Heart right ventricle (tissue), 16 donors: ENCODE data around the gene SRGAP1. TPM values are rescaled to one million over a fixed set of nuclear protein-coding genes. Genes with fewer than 3 reads are reported as not detected.

Experiments used
- ATAC-seq, 8 donors: fragments of 200-7000 bp; cut with Tn5 transposase; one replicate each; pipeline ENCODE4 v1.9.1; 2020; ENCODE audit warnings: mild to moderate bottlenecking in 8 of 8, moderate library complexity in 8 of 8, moderate number of reproducible peaks in 1 of 8
- DNase-seq, 2 donors: peaks; one replicate each; pipeline ENCODE4 v3.0.0-alpha.2; 2020
- H3K27ac ChIP-seq, 10 donors: fragments of 200-600 bp; sonication (generic) in 2 of 10; one replicate each; pipeline versions ENCODE4 v1.5.0 to v1.8.0; 2020 to 2022; ENCODE audit warnings: mild to moderate bottlenecking in 3 of 10
- H3K27me3 ChIP-seq, 7 donors: fragments of 200-600 bp; one replicate each; pipeline ENCODE4 v1.8.0; 2021 to 2022; ENCODE audit warnings: mild to moderate bottlenecking in 2 of 7
- H3K36me3 ChIP-seq, 9 donors: fragments of 200-600 bp; sonication (generic) in 1 of 9; one replicate each; pipeline versions ENCODE4 v1.5.0 to v1.8.0; 2020 to 2022; ENCODE audit warnings: mild to moderate bottlenecking in 2 of 9
- H3K4me1 ChIP-seq, 9 donors: fragments of 200-600 bp; sonication (generic) in 1 of 9; one replicate each; pipeline versions ENCODE4 v1.5.0 to v1.8.0; 2020 to 2022; ENCODE audit warnings: mild to moderate bottlenecking in 4 of 9
- H3K4me3 ChIP-seq, 10 donors: fragments of 200-600 bp; sonication (generic) in 2 of 10; one replicate each; pipeline versions ENCODE4 v1.5.0 to v1.8.0; 2020 to 2022; ENCODE audit warnings: mild to moderate bottlenecking in 7 of 10, moderate library complexity in 2 of 10
- H3K9me3 ChIP-seq, 11 donors: fragments of 200-600 bp in 10 of 11; sonication (generic) in 2 of 11; one replicate each; pipeline versions ENCODE4 v1.5.0 to v1.8.0; 2013 to 2022; ENCODE audit warnings: mild to moderate bottlenecking in 2 of 11, control low read depth in 1 of 11, moderate library complexity in 1 of 11
- WGBS, 2 donors: extraction: QIAGEN DNeasy Blood & Tissue Kit; methylation state at CpG; one replicate each; pipeline ENCODE4 v1.1.7; 2013; ENCODE audit warnings: inconsistent platforms in 1 of 2; 5-methylcytosine and 5-hydroxymethylcytosine counted together
- intact Hi-C, 10 donors: fragments of 100-400 bp; cut with DNase I; formaldehyde crosslinking; loops; one replicate each; pipeline versions ENCODE4 v1.11.1 to v1.14.2; 2022
- long read RNA-seq, 3 donors: library from polyadenylated mRNA; unstranded; transcript quantifications; one replicate each; pipeline ENCODE4 v2.0.0, GENCODE V29; 2020 to 2021
- polyA plus RNA-seq, 2 donors: library from polyadenylated mRNA; stranded (reverse); fragments of 200-250 nt; gene quantifications; one replicate each; pipeline ENCODE4 v1.2.3, GENCODE V29; 2013
- total RNA-seq, 10 donors: library from RNA; stranded (reverse); fragmentation: NEBNext Ultra II Directional in 3 of 10; extraction: Animal tissue kit (Norgen Biotek cat#: 25700) in 3 of 10; gene quantifications; one replicate each; pipeline versions ENCODE4 v1.2.1 to v1.2.4, GENCODE V29; 2021 to 2023
- TF ChIP-seq, protein P1 (sequence below), 9 donors: fragments of 200-600 bp; sonication (generic) in 2 of 9; IDR thresholded peaks; one replicate each; pipeline versions ENCODE4 v1.5.0 to v1.8.0; 2021 to 2022; ENCODE audit warnings: antibody characterized with exemption in 9 of 9, mild to moderate bottlenecking in 5 of 9, moderate library complexity in 1 of 9
- donor health status: Arrhythmogenic right ventricular cardiomyopathy.
- donor health status: ischemic (EF 13 %, LVEDD 7.1; RV severe dilation, severe dysfunction).
- donor health status: healthy with polysubstance abuse.
- donor health status: DM: no; HTN: yes; CAD: no.
- donor health status: DM: no; HTN: no; CAD: no.
- donor health status: ischemic (EF 25% LVEDD 6.9; RV normal size, moderate dysfunction).
- donor health status: ischemic (EF 25% LVEDD 5.7; RV mildly dilated, moderate dysfunction).
- donor health status: healthy.
- donor health status: DM: yes; HTN: yes; CAD: no.
- donor health status: Ischemic cardiomyopathy.
- donor health status: ischemic (EF 35%, LVEDD 5.7; RV mildly dilated, moderate dysfunction).
- donor health status: nonischemic (EF 11% LVEDD 7.7; RV severe dilation, severe dysfunction).
- donor health status: DM: yes; HTN: yes; CAD: no.
- donor health status: PGD.
- donor health status: ischemic (EF 29% LVEDD 5.4; RV normal size, mild dysfunction).
- donor health status: nonischemic (EF 23%, LVEDD 6.1; RV moderate dilation, normal function).

SRGAP1 gene
- total RNA-seq (1 to 10 TPM; 2.6 to 6.4 (median 4.0) TPM), polyA plus RNA-seq (1 to 10 TPM; 1.3 to 1.4 TPM)
- long read RNA-seq, donor 1, partial matches to known transcripts, result 4 of 6 reads
- long read RNA-seq, donor 1, other reads (novel, unspliced or antisense), result 2 of 6 reads
- long read RNA-seq, donor 2, partial matches to known transcripts, result 3 of 9 reads
- long read RNA-seq, donor 2, other reads (novel, unspliced or antisense), result 4 of 9 reads
- long read RNA-seq, donor 3, partial matches to known transcripts, result 3 of 5 reads
- long read RNA-seq, donor 3, other reads (novel, unspliced or antisense), result 2 of 5 reads

DNA sequence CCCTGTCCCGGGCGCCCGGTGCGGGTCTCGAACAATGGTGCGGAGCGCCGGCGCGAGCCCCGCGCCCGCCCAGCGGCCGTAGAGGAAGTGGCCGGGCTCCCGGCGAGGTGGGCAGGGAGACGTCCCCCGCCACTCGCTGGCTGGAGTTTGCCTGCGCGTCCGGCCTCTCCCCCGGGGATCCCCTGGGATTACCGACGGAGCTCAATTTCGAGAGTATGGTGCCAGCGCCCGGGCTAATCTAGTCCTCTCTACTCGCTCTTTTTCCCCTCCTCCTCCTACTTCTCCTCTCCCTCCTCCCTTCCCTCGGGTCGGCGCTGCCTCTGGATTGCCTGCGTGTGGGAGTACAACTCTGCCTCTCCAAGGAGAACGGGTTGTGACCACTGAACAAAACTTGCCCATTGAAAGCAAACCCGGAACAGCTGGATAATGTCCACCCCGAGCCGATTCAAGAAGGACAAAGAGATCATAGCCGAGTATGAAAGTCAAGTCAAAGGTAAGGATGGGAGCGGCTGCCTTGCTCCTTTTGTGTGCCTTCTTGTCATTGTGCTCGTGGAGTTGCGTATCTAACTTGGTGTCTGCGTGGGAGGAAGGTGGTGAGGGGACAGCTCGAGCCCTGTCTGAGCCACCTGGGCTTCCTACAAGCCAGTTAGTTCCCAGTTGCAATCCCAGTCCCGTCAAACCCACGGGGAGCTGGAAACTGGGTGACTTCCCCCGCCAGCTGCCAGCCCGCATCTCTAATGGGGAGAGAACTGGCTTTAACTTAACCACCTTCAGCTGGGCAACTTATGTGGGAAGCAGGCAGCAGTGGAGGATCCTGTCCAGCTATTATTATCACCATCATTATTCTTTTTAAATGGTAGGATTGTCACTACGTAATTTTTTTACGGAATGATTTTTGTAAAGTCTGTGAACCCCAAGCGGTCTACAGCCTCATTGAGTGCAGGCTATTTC, at the start of gene SRGAP1:
TSS of gene SRGAP1 (plus strand) at position 310 of the 951 bp plus-strand sequence. CDS start at position 427, 117 bp downstream.
- Histone ChIP-seq H3K4me1 (peaks cover 0 to 45% (median 13%) of the 10 kb centered on the region in 9 donors), H3K27me3 (no peaks in the 10 kb centered on the region), H3K9me3 (no peaks in the 10 kb centered on the region), H3K27ac (peak within 1 kb of the TSS; percentile 80 to 95 (median 92)), H3K4me3 (peak within 1 kb of the TSS; percentile 68 to 98 (median 90)), H3K36me3 (no peaks in the 10 kb centered on the region)
- DNase-seq (peak; percentile 68 to 69), ATAC-seq (peak; percentile 49 to 73 (median 60))
- TF ChIP-seq, protein P1, sequence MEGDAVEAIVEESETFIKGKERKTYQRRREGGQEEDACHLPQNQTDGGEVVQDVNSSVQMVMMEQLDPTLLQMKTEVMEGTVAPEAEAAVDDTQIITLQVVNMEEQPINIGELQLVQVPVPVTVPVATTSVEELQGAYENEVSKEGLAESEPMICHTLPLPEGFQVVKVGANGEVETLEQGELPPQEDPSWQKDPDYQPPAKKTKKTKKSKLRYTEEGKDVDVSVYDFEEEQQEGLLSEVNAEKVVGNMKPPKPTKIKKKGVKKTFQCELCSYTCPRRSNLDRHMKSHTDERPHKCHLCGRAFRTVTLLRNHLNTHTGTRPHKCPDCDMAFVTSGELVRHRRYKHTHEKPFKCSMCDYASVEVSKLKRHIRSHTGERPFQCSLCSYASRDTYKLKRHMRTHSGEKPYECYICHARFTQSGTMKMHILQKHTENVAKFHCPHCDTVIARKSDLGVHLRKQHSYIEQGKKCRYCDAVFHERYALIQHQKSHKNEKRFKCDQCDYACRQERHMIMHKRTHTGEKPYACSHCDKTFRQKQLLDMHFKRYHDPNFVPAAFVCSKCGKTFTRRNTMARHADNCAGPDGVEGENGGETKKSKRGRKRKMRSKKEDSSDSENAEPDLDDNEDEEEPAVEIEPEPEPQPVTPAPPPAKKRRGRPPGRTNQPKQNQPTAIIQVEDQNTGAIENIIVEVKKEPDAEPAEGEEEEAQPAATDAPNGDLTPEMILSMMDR (IDR thresholded peaks at IDR 0.05), result no peak
- intact Hi-C loops, result loop anchor here in 9 of 10 donors (1.0 to 10.0 kb wide), 12 partner anchors 100 to 560 kb away; partner anchors contain the start of gene XPOT (in 1 of the 9)
- WGBS, 2 donors, result 2% methylated on average over 52 of the region's 52 CpGs

DNA sequence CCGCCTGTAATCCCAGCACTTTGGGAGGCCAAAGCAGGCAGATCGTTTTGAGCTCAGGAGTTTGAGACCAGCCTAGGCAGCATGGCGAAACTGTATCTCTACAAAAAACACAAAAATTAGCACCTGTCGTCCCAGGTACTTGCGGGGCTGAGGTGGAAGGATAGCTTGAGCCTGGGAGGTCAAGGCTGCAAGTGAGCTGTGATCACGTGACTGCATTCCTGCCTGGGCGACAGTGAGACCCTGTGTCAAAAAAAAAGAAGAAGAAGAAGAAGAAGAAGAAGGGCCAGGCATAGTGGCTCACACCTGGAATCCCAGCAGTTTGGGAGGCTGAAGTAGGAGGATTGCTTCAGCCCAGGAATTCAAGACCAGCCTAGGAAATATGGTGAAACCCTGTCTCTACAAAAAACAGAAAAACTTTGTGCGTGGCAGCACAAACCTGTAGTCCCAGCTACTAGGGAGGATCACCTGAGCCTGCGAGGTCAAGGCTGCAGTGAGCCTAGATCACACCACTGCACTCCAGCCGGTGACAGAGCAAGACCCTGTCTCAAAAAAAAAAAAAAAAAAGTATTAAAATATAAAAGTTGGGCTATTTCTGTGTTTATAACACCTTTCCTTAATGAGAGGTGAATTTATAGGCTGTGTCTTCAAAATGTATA, 49.3 kb upstream of the SRGAP1 start:
- WGBS, 2 donors, result 82 to 89% methylated on average over 10 of the region's 10 CpGs
- ATAC-seq (no peak), DNase-seq (no peak)
- Histone ChIP-seq H3K27ac (no peak overlapping the region), H3K27me3 (no peaks in the 10 kb centered on the region), H3K9me3 (no peaks in the 10 kb centered on the region), H3K4me3 (no peak overlapping the region), H3K4me1 (no peaks in the 10 kb centered on the region), H3K36me3 (peaks cover 0 to 33% (median 5%) of the 10 kb centered on the region in 9 donors)
- intact Hi-C loops, result loop anchor here in 2 of 10 donors (5.0 to 10.0 kb wide), 2 partner anchors 130 to 688 kb away; partner anchors contain the start of gene DPY19L2 (in 1 of the 2)
- TF ChIP-seq, protein P1 (IDR thresholded peaks at IDR 0.05), result no peak

DNA sequence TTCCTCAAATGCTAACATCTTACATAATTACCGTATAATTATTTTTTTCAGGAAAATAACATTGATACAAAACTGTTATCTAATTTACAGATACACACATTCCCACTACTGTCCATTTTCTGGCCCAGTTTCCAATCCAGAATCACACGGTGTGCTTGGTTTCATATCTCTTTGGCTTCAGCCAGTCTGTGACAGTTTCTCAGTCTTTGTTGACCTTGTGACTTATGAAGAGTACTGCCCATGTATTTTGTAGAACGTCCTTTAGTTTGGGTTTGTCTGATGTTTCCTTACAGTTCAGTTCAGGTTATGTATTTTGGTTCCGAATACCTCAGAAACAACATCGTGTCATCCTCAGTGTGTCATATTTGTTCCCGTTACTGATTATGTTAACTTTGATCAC, 48.6 kb upstream of the SRGAP1 start:
- TF ChIP-seq, protein P1 (IDR thresholded peaks at IDR 0.05), result no peak
- no peaks in the 10 kb centered on the region for H3K9me3 ChIP-seq
- no peak overlapping the region for H3K4me3 ChIP-seq
- peaks cover 0 to 26% (median 0%) of the 10 kb centered on the region in 9 donors for H3K36me3 ChIP-seq
- no peak overlapping the region for H3K27ac ChIP-seq
- intact Hi-C loops, result loop anchor here in 2 of 10 donors (5.0 to 10.0 kb wide), 2 partner anchors 131 to 689 kb away; partner anchors contain the start of gene DPY19L2 (in 1 of the 2)
- DNase-seq (no peak), ATAC-seq (peak in 2 of 8 donors; percentile 46 to 81)
- no peaks in the 10 kb centered on the region for H3K27me3 ChIP-seq
- H3K4me1 ChIP-seq, result no peaks in the 10 kb centered on the region
- WGBS, 2 donors, result 69 to 78% methylated on average over 6 of the region's 6 CpGs
